H1 (cell line): ENCODE measurements around the gene EFCAB10. TPM values are rescaled to one million over a fixed set of nuclear protein-coding genes. Genes with fewer than 3 reads are reported as not detected.

Experiments used
- BCL11A ChIP-seq, 2 experiments: IDR thresholded peaks; one replicate each; pipeline ENCODE4 v1.6.1; 2011; ENCODE audit warnings: low read depth in 2 of 2, low read length in 2 of 2, mild to moderate bottlenecking in 2 of 2
- CHD1 ChIP-seq: IDR thresholded peaks from 2 replicates; pipeline ENCODE4 v1.6.1; 2012; ENCODE audit warnings: low read depth, low read length, improper control_type of control experiment
- EP300 ChIP-seq, 2 experiments: IDR thresholded peaks; 1 replicate in 1 of 2; 2 replicates in 1 of 2; pipeline ENCODE4 v1.6.1; 2011 to 2012; ENCODE audit warnings: low read depth in 2 of 2, low read length in 2 of 2, mild to moderate bottlenecking in 2 of 2, borderline replicate concordance in 1 of 2, inconsistent platforms in 1 of 2, moderate library complexity in 1 of 2
- HDAC6 ChIP-seq: IDR thresholded peaks from one replicate; pipeline ENCODE4 v1.7.1; 2012; ENCODE audit warnings: low read depth, mild to moderate bottlenecking, inconsistent platforms, low read length, moderate library complexity
- JUND ChIP-seq: IDR thresholded peaks from 2 replicates; pipeline ENCODE4 v1.6.1; 2011; ENCODE audit warnings: mild to moderate bottlenecking, improper control_type of control experiment, low read length
- KDM4A ChIP-seq: IDR thresholded peaks from one replicate; pipeline ENCODE4 v1.7.1; 2012; ENCODE audit warnings: low read depth, mild to moderate bottlenecking, moderate library complexity, low read length, inconsistent platforms; ENCODE audit not compliant: severe bottlenecking
- KDM5A ChIP-seq: fragments of 200-600 bp; IDR thresholded peaks from 2 replicates; pipeline ENCODE4 v1.7.1; 2012; ENCODE audit warnings: mild to moderate bottlenecking, low read length, inconsistent platforms, mixed read lengths
- TEAD4 ChIP-seq: IDR thresholded peaks from 2 replicates; pipeline ENCODE4 v1.6.1; 2012; ENCODE audit warnings: low read depth, low read length, inconsistent platforms, mixed read lengths
- YY1 ChIP-seq: IDR thresholded peaks from 2 replicates; pipeline ENCODE4 v1.6.1; 2011; ENCODE audit warnings: low read depth, mild to moderate bottlenecking, low read length
- ZNF274 ChIP-seq: IDR thresholded peaks from 2 replicates; pipeline ENCODE4 v1.7.0; 2012; ENCODE audit warnings: low read length, borderline replicate concordance; ENCODE audit errors: extremely low read depth
- polyA plus RNA-seq, 7 experiments: library from polyadenylated mRNA; depleted of rRNA in 3 of 7; stranded (reverse) in 5 of 7; unstranded in 2 of 7; fragments of >200 nt in 5 of 7; fragments of 200-250 nt in 2 of 7; gene quantifications; 1 replicate in 5 of 7; 2 replicates in 1 of 7; 4 replicates in 1 of 7; pipeline versions ENCODE4 v1.2.1 to v1.2.3, GENCODE V29; 2011 to 2013; ENCODE audit warnings: missing spikeins in 2 of 7, mixed read lengths in 2 of 7
- total RNA-seq: library from RNA; stranded (reverse); fragmentation: NEBNext Ultra II Directional; extraction: Animal tissue kit (Norgen Biotek cat#: 25700); gene quantifications from 2 replicates; pipeline ENCODE4 v1.2.1, GENCODE V29; 2021
- TF ChIP-seq, protein P1 (sequence below): IDR thresholded peaks from 2 replicates; pipeline ENCODE4 v1.6.1; 2011; ENCODE audit warnings: low read length, improper control_type of control experiment
- TF ChIP-seq, protein P2 (sequence below): IDR thresholded peaks from 2 replicates; pipeline ENCODE4 v1.6.1; 2011; ENCODE audit warnings: low read depth, mild to moderate bottlenecking, low read length; ENCODE audit not compliant: insufficient read depth

The EFCAB10 gene
- total and polyA plus RNA-seq, 2 of the 8 experiments (the other 6 are each of a cell fraction or from before 2014, with no cell fraction given): 0.80 to 3.1 TPM

DNA sequence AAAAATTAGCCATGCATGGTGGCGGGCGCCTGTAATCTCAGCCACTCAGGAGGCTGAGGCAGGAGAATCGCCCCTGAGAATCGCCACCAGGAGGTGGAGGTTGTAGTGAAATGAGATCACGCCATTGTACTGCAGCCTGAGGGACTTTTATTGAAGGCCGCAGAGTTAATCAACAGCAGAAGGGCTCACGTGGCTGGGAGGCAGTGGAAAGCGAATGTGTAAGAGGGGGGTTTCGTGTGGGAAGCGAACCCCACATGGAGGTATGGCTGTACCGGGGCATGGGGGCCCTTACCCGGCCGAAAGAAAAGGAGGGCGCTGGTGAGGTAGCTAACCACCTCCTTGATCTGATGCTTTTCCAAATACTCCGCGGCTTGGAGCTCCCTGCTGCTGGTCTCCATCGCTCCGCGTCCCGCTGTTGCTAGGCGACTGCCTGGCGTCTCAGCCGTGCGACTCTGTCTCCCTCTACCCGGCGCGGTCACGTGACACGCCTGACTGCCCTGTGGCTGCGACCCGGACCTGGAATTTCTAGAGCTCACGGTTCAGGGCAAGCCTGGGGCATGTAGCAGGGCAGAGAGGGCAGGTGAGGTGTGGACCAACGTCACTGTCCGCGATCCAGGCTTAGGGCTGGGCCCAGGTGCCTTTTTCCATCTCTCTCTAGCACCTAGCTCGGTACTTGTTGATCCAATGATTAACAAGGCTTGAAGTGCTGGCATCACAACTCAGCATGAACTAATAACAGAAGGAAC is at the start of gene EFCAB10 (continued):
- no peak for TF ChIP-seq ZNF274
- 0 out of 2 replicates have a peak, but pooled peaks have one; percentile 39 for TF ChIP-seq KDM5A
- TF ChIP-seq, protein P1, sequence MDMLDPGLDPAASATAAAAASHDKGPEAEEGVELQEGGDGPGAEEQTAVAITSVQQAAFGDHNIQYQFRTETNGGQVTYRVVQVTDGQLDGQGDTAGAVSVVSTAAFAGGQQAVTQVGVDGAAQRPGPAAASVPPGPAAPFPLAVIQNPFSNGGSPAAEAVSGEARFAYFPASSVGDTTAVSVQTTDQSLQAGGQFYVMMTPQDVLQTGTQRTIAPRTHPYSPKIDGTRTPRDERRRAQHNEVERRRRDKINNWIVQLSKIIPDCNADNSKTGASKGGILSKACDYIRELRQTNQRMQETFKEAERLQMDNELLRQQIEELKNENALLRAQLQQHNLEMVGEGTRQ: peak; percentile 98
- peak; percentile 61 for TF ChIP-seq YY1
- TF ChIP-seq JUND: 0 out of 2 replicates have a peak, but pooled peaks have one; percentile 35
- no peak for TF ChIP-seq HDAC6
- peak; percentile 95 for TF ChIP-seq TEAD4
- no peak for TF ChIP-seq CHD1
- TF ChIP-seq EP300 (IDR thresholded peaks at IDR 0.05; ENCODE audit: borderline replicate concordance in 1 of 2, low read depth in 2 of 2, low read length in 2 of 2): peak in 1 of 2 experiments; percentile 66; a peak in 1 of 3 replicates
- TF ChIP-seq, protein P2, sequence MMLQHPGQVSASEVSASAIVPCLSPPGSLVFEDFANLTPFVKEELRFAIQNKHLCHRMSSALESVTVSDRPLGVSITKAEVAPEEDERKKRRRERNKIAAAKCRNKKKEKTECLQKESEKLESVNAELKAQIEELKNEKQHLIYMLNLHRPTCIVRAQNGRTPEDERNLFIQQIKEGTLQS: peak; percentile 95
- no peak for TF ChIP-seq BCL11A (IDR thresholded peaks at IDR 0.05; ENCODE audit: low read depth in 2 of 2, low read length in 2 of 2)
- TF ChIP-seq KDM4A: peak; percentile 80
